Left ventricle myocardium inferior (tissue), 1 donor: ENCODE data around the gene KPTN. TPM values are rescaled to one million over a fixed set of nuclear protein-coding genes. Genes with fewer than 3 reads are reported as not detected.
A peak's percentile ranks its signal among the peaks of the same experiment; 100 is the strongest.

Experiments used
- DNase-seq: peaks from one replicate; pipeline ENCODE4 v3.0.0-alpha.2; 2020
- H3K27ac ChIP-seq: fragments of 200-600 bp; replicated peaks from 2 replicates; pipeline ENCODE4 v1.8.0; 2021
- H3K27me3 ChIP-seq: fragments of 200-600 bp; 2 replicates; pipeline ENCODE4 v1.8.0; 2021; ENCODE audit warnings: low read depth
- H3K36me3 ChIP-seq: fragments of 200-600 bp; 2 replicates; pipeline ENCODE4 v1.8.0; 2021
- H3K4me1 ChIP-seq: fragments of 200-600 bp; 2 replicates; pipeline ENCODE4 v1.8.0; 2021
- H3K4me3 ChIP-seq: fragments of 200-600 bp; 2 replicates; pipeline ENCODE4 v1.8.0; 2021; ENCODE audit warnings: mild to moderate bottlenecking, moderate library complexity
- H3K9me3 ChIP-seq: fragments of 200-600 bp; replicated peaks from 2 replicates; pipeline ENCODE4 v1.8.0; 2021
- CTCF ChIP-seq: fragments of 200-600 bp; IDR thresholded peaks from 2 replicates; pipeline ENCODE4 v1.8.0; 2021; ENCODE audit warnings: antibody characterized with exemption, mild to moderate bottlenecking, borderline replicate concordance
- intact Hi-C: fragments of 100-400 bp; cut with micrococcal nuclease; formaldehyde crosslinking; loops from one replicate; pipeline ENCODE4 v1.11.0; 2022
- total RNA-seq: library from RNA; stranded (reverse); fragmentation: NEBNext Ultra II Directional; extraction: Animal tissue kit (Norgen Biotek cat#: 25700); gene quantifications from one replicate; pipeline ENCODE4 v1.2.1, GENCODE V29; 2021
- donor health status: DM: no; HTN: yes; CAD: no; lungs with severe emphysema.

The KPTN gene
- total RNA-seq, 1 donor from 2014 or later, result 10.9 TPM

- Histone ChIP-seq H3K36me3 (no peaks in the 10 kb centered on the region), H3K4me1 (peaks cover 6% of the 10 kb centered on the region), H3K9me3 (no peaks in the 10 kb centered on the region), H3K27me3 (peaks cover 98% of the 10 kb centered on the region), H3K4me3 (no peak overlapping the region), H3K27ac (no peak overlapping the region)
- intact Hi-C loops, result no loop called here
- TF ChIP-seq CTCF, result no peak
- no peak for DNase-seq
Observed at GRCh38 chr19:47461876-47462275, 22.1 kb downstream of the KPTN start.

- no peak for DNase-seq
- intact Hi-C loops, result no loop called here
- no peaks in the 10 kb centered on the region for H3K36me3 ChIP-seq
- peaks cover 6% of the 10 kb centered on the region for H3K4me1 ChIP-seq
- peaks cover 98% of the 10 kb centered on the region for H3K27me3 ChIP-seq
- TF ChIP-seq CTCF, result no peak
- no peak overlapping the region for H3K4me3 ChIP-seq
- no peak overlapping the region for H3K27ac ChIP-seq
- peaks cover 17% of the 10 kb centered on the region for H3K9me3 ChIP-seq
Observed at GRCh38 chr19:47459477-47459876, 24.5 kb downstream of the KPTN start.

GRCh38 chr19:47458672-47459071 is 25.3 kb downstream of the KPTN start:
- intact Hi-C loops, result no loop called here
- peaks cover 6% of the 10 kb centered on the region for H3K4me1 ChIP-seq
- DNase-seq, result no peak
- no peak overlapping the region for H3K4me3 ChIP-seq
- TF ChIP-seq CTCF, result no peak
- H3K27me3 ChIP-seq, result peaks cover 98% of the 10 kb centered on the region
- H3K36me3 ChIP-seq, result no peaks in the 10 kb centered on the region
- peaks cover 17% of the 10 kb centered on the region for H3K9me3 ChIP-seq
- H3K27ac ChIP-seq, result no peak overlapping the region

DNA sequence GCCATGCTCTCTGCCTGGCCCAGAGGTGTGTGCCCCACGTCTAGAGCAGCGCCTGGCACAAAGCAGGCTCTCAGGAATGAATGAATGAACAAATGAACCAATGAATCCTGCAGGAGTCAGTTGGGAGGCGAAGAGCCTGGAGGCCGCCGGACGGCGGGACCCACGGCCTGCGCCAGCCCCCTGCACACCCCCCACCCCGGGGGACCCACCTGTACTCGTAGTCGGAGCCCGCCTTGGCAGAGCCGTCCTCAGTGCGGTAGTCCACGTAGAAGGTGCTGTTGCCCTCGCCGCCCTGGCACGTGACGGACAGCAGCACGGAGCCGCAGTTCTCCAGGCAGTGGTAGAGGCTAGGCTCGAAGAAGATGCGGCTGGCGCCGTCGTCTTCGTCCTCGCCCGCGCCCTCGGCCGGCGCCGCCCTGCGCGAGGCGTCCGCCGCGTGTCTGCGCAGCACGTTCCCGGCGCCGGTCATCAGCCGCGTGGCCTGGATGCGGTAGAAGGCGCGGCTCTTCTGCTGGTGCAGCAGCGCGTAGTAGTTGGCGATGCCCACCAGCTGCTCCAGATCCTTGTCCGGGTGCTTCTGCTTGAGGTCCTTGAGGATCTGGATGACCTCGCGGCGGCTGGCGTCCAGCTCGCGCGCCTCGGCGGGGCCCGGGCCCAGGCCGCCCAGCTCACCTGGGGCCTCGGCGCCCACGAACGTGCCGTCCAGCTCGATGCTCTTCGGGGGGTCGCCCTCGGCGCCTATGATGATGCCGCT is 27.1 kb downstream of the KPTN start:
- H3K4me1 ChIP-seq, result peaks cover 6% of the 10 kb centered on the region
- H3K36me3 ChIP-seq, result no peaks in the 10 kb centered on the region
- peak overlapping the region; percentile 14 for H3K4me3 ChIP-seq
- intact Hi-C loops, result no loop called here
- peaks cover 95% of the 10 kb centered on the region for H3K27me3 ChIP-seq
- no peak overlapping the region for H3K27ac ChIP-seq
- no peak for TF ChIP-seq CTCF
- H3K9me3 ChIP-seq, result peaks cover 17% of the 10 kb centered on the region
- no peak for DNase-seq

- Histone ChIP-seq H3K27ac (no peak overlapping the region), H3K9me3 (peaks cover 8% of the 10 kb centered on the region), H3K36me3 (no peaks in the 10 kb centered on the region), H3K27me3 (peaks cover 93% of the 10 kb centered on the region), H3K4me3 (no peak overlapping the region), H3K4me1 (peaks cover 9% of the 10 kb centered on the region)
- DNase-seq, result no peak
- TF ChIP-seq CTCF, result no peak
- intact Hi-C loops, result no loop called here
Observed at GRCh38 chr19:47450478-47450877, 33.5 kb downstream of the KPTN start.
